NCI-H2107 treated with DMSO at 0.1 percent for 48 hours (cell line): ENCODE measurements around the gene PITX1.

Experiments
- DNase-seq: peaks from one replicate; lab custom pipeline; 2025; ENCODE audit not compliant: unreplicated experiment; lab: John Stamatoyannopoulos, UW

Gene PITX1

DNA sequence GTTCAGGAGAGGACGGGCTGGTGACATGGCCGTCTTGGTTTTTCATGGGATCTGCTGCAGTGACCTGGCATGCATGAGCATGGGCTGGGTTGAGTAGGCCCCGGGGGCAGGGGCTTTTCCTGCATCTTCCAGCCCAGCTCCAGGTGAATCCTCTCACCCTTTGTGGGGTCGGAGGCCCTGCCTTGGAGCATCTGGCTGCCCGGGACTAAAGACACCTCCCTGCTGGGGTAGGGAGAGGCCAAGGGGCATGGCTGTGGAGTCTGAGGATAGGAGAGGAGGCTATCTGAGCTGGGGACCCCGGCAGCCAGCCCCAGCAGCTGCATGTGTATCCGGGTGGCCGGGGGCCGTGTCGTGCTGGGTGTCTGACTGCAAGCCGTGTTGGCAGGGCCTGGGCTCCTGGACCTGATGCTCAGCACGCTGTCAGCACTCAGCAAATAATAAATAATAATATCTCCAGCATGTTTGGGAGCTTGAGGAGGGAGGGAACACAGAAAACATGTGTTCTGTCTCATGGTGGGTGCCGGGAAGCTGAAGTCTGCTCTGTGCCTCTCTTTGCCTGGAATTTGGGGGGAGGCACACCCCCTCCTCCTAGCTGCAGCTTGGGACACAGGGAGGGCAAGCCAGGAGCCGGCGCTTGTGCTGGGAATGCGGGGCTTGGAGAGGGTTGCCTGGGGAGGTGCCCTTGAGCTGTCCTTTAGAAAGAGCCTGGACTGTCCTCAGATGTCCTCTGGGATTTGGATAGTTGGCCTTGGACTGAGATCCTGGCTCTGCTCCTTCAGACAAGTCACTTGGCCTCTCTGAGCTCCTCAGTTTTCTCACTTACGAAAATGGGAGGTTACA is 28.4 kb upstream of the PITX1 start:
- DNase-seq: no peak

DNA sequence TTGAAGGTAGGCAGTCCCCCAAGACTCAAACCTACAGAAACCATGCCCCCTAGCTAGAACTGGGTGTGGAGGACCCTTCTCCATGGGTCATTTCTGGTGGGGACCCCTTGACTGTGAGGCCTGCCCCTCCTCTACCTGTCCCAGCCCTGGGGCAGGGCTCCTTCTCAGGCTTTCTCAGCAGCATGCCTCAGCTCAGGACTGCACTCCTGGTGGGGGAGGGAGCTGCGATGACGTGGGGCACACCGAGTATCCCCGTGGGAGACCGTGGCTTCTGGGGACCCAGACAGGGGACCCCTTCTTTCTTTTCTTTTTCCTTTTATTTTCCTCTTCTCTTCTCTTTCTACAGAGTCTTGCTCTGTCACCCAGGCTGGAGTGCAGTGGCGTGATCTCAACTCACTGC is 27.0 kb upstream of the PITX1 start:
- DNase-seq: no peak

DNA sequence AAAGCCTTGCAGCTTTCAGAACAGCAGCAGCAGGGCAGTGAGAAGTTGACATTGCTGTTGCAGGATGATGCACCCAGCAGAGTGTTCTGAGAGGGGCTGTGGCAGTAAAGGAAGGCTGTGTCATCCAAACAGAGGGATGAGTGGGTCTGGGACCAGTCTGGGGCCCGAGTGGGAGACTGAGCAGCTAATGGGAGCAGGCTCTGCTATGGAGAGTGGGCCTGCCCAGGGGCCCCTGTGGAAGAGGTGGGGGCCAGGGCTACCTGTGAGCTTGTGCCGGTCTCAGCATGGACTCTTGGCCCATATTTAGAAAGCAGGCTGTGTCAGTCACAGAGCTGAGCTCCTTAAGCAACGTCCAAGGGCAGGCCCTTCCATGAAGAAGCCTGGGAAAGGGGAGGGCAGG is 26.0 kb upstream of the PITX1 start:
- no peak for DNase-seq

DNA sequence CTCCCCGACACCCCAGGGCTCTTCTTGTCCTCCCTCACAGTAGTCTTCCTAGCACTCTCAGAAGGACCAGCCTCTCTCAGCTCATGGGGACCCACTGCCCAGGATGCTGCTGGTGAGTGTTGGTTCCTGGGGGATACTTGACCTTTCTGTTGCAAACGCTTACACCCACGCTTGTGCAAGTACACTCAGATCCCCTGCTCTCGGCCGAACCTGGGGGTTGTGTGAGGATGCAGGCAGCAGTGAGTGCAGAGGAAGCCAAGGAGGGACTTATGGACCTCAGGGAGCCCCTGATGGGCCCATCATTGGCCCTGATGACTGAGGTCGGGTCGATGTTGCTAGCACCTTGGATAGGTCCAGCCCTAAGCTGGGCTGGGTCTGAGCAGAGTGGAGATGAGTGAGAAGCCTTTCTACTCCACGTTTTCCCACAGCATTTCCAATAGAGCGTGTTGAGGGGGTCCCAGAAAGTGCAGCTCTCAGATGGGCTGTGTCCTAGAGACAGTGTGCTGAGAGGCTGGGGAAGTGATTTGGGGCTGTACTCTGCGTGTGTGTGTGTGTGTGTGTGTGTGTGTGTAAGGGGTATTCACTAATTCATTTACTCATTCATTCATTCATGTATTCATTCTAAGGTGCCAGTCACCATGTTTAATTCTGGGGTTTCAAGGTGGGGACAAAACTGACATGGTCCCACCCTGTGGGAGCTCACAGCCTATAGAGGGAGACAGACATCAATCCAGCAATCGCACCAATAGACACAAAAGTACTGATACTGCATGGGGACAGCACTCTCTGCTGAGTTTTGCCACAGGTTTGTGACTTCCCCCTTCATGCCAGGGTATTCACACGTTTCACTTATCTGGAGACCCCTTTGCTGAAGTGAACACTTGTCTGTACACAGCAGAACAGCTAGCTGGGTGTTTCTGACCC is 25.2 kb upstream of the PITX1 start:
- no peak for DNase-seq

- DNase-seq: no peak
Observed at GRCh38 chr5:135058331-135058732, 24.3 kb upstream of the PITX1 start.

DNA sequence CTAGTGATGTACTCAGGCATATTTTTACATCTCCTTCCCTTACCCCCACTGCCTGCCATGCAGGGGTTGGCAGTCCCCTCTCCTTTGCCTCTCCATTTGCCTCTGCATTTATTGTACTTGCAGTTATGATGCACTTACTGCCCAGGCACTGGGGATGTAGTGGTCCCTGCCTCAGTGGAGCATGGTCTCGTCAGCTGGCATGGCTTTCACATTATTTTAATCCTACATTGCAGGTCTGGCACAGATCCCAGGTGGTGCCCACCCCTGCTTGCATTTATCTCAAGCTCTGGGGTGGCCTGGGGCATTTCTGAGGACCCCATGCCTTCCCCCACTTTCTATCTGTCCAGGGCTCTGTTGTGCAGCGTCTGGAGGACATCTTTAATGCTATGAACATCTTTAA is 23.2 kb upstream of the PITX1 start:
- DNase-seq: no peak

DNA sequence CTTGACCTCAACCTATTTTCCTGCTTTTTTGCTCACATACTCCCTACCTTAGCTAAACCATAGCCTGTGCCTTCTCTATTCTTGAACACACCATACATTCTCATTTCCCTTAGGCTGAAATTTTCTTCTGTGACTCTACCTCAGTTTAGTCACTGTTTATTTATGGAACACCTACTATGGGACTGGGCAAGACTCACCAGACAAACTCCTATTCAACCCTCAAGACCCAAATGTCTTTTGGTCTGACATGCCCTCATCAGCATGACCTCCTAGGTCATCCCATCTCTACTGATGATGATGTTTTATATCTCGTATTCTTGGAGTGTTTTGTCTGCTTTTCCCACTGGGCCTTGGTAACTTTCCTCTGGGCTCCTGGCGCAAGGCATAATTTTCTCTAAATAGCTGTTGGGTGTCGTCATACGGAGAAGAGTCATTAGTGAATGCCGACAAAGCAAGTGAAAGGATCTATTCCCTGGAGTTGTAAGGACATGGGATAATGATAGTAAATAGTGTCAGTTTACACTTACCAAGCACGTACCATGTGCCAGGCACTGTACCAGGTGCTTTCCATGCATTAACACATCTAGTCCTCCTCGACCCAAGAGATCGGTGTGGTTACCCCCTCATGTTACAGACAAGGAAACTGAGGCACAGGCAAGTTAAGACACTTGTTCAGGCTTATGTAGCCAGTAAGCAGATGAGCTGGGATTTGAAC is 22.4 kb upstream of the PITX1 start:
- no peak for DNase-seq

DNA sequence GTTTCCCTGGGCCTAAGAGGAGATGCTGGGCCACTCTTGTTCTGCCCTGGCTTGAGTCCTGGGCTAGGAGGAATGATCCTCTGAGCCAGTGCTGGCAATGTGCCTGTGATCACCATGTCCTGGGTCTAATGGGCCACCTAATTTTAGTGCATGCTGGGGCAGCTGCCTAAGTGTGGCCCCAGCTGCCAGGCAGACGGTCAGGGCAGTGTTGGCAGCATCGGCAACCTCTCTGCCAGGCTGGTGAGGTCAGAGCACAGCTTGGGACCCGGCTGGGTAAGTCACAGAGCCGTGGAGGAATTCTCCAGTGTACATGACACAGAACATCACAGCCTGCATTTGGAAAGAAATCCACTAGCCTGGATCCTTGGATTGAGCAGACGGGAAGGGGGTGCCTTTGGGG is 21.4 kb upstream of the PITX1 start:
- no peak for DNase-seq

DNA sequence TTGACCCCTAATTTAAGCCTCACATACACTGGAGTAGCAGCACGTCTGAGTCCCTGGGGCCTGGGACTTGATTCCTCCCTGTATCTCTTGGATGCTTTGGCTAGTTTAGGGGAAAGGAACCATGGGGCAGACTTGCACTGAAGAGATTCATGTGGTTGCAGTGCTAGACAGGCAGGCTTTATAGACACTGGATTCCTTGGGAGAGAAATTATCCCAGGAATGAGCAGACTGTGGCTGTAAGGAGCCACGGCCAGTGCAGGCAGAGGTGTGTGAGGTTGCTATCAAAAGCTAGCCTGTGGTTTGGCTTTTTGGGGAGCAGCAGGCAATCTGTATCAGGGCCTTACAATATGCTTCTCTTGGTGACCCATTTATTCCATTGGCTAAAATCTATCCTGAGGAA is 20.5 kb upstream of the PITX1 start:
- DNase-seq: no peak

GRCh38 chr5:135053989-135054388 is 20.0 kb upstream of the PITX1 start:
- DNase-seq: no peak

DNA sequence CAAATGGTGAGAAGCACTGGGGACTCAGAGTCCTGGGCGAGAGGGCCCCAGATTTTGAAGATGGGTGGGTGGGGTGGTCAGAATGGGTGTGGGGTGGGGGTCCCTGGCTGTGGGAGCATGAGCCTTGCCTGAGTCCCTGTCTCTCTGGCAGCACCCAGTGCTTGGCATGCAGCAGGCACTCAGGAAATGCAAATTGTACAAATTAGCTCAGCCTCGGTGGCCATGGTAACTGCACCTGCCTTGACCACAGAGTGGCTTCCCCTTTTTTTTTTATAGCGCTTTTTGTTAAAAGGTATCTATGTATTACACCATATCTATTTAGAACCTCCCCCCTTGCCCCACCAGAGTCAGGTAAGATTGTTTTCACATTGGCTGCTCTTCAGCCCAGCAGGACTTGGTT is 19.2 kb upstream of the PITX1 start:
- peak; percentile 63 for DNase-seq

DNA sequence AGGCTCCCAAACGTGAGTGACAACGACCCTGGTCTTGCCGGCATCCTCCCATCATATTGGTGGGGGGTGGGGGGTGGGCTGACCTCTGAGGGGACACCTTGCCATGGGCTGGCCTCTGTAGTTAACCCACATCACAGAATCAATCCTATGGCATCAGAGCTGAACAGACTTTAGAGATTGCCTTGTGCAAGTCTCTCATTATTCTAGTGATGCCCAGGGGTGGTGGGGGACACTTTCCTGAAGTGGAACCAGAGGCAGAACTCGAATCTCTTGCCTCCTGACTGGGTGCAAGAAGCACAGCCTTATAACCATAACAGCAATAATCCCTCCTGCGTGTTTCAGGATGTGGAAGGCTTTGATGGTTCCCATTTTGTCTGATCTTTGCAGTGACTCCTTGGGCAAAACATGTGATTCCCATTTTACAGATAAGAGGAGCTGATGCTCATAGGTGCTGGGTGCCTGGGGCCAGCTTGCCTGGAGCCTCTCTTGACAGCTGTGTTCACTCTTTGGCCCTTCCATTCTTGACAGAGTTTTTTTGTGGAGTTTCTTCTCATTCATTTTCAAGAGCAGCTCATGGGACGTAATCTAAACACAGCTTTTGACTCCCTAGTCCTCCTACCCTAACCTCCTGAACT is 18.6 kb upstream of the PITX1 start:
- DNase-seq: no peak

- DNase-seq: no peak
Observed at GRCh38 chr5:135051872-135052271, 17.8 kb upstream of the PITX1 start.

DNA sequence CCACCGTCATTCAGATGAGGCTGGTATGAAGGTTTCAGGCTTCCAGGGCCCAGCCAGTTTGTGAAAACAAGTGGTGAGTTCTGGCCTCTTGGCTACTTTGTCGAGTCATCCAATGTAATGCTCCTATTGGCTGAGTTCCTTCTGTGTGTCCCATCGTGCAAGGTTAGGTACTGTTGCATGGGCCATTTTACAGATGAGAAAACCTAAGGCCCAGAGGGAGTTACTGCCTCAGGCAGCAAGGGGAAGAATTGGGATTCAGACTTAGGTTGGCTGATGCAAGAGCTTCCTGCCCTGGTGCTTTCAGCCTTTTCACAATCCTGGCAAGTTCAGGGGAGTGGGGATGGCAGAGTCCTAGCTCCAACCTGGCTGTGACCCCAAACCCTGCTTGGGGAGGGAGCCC is 17.4 kb upstream of the PITX1 start:
- DNase-seq: no peak

DNA sequence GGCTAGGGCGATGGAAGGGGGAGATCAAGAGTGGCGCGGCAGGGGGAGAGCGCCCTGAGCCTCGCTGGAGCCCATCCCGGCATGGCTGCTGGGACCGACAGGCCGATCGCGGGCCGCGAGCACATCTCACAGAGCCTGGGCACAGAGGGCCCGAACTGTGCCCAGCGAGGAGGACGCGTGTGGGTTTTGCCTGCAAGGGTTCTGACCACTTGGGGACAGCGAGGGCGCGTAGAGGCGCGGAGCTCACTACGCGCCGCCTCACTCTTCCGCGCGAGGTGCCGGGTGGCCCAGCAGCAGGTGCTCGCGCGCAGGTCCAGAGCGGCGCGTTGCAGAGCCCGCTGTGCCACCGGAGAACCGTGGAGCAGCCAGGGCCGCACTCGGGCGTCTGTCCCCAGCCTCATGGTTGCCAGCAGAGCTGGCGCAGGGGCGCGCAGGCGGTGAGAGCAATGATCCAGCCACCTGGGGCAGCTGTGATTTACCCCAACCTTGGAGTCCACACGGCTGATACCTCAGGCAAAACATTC is 16.3 kb upstream of the PITX1 start:
- no peak for DNase-seq

DNA sequence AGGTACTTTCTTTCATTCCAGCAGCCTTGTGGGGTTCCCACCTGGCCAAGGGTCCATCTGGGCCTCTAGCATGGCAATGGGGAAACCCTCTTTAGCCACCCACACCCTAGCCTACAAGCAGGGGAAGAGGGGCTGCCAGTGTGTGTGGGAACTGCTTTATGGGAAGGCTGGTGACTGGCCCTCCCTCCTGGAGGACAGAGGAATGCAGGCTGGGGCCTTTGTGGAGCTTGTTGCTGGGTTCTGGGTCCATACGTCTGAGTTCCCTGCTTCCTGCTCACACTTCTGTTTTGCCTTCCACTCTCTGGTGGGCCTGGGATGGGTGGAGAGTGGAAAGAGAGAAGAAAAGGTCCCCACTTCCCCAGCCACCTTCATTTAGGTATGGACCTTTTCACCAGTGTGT is 14.9 kb upstream of the PITX1 start:
- no peak for DNase-seq

GRCh38 chr5:135048286-135048685 is 14.3 kb upstream of the PITX1 start:
- no peak for DNase-seq

GRCh38 chr5:135047347-135047695 is 13.3 kb upstream of the PITX1 start:
- DNase-seq: no peak

DNA sequence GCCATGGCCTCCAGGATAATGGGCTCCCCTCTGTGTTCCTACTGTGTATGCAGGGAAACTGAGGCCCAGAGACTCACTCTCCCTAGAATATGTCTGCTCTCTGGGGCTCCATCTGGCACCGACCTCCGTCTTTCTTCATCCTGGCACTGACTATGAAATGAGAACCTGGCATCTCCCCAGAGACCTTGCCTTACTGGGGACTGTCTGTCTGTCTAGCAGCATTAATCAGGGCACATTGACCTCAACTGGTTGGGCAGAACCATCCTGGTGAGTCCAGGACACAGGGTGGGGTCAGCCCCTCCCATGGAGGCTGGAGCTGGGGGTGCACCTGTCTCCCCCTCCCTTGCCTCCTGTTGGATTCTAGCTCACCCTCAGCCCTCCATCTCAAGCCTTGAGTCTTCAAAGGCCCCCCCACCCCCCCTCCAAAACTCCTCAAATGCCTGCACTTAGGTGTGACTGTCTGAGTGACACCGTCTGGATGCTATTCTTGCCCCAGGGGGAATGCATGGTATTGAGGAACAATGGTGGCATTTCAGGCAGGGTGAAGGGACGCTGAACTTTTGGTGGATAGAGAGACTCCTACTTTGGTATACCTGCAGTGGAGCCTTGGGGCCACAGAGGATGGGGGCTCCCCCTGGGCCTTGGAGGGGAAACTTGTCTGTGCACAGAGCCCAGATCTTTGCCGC is 12.8 kb upstream of the PITX1 start:
- no peak for DNase-seq

GRCh38 chr5:135045488-135045887 is 11.5 kb upstream of the PITX1 start:
- no peak for DNase-seq
